Left lung (tissue), 10 donors: ENCODE results near the gene KCNK5. TPM values are rescaled to one million over a fixed set of nuclear protein-coding genes. Genes with fewer than 3 reads are reported as not detected.

Experiments used
- ATAC-seq: fragments of 200-7000 bp; cut with Tn5 transposase; one replicate; pipeline ENCODE4 v1.9.1; 2020; ENCODE audit warnings: moderate library complexity
- DNase-seq, 4 donors: peaks; one replicate each; pipeline ENCODE4 v3.0.0-alpha.2; 2013 to 2020
- H3K27ac ChIP-seq, 2 donors: fragments of 200-600 bp; sonication (generic) in 1 of 2; one replicate each; pipeline versions ENCODE4 v1.5.0 to v1.8.0; 2020 to 2021
- H3K27me3 ChIP-seq, 2 donors: fragments of 200-600 bp; sonication (generic) in 1 of 2; one replicate each; pipeline versions ENCODE4 v1.5.0 to v1.8.0; 2020 to 2021
- H3K36me3 ChIP-seq, 2 donors: fragments of 200-600 bp; sonication (generic) in 1 of 2; one replicate each; pipeline versions ENCODE4 v1.5.0 to v1.8.0; 2020 to 2021
- H3K4me1 ChIP-seq, 2 donors: fragments of 200-600 bp; one replicate each; pipeline ENCODE4 v1.8.0; 2021
- H3K4me3 ChIP-seq, 2 donors: fragments of 200-600 bp; sonication (generic) in 1 of 2; one replicate each; pipeline versions ENCODE4 v1.5.0 to v1.8.0; 2020 to 2021; ENCODE audit warnings: mild to moderate bottlenecking in 1 of 2
- H3K9me3 ChIP-seq, 2 donors: fragments of 200-600 bp; sonication (generic) in 1 of 2; one replicate each; pipeline versions ENCODE4 v1.5.0 to v1.8.0; 2020 to 2021
- CTCF ChIP-seq, 2 donors: fragments of 200-600 bp; sonication (generic) in 1 of 2; IDR thresholded peaks; one replicate each; pipeline versions ENCODE4 v1.5.0 to v1.8.0; 2021; ENCODE audit warnings: antibody characterized with exemption in 2 of 2
- intact Hi-C, 2 donors: fragments of 100-400 bp; cut with DNase I; formaldehyde crosslinking; loops; one replicate each; pipeline versions ENCODE4 v1.11.2 to v1.14.2; 2022
- polyA plus RNA-seq, 6 donors: library from polyadenylated mRNA; unstranded; fragments of 120-200 nt; gene quantifications; one replicate each; pipeline ENCODE4 v1.2.1, GENCODE V29; 2013; ENCODE audit not compliant: insufficient read length in 6 of 6
- total RNA-seq, 2 donors: library from RNA; stranded (reverse); fragmentation: NEBNext Ultra II Directional; extraction: Animal tissue kit (Norgen Biotek cat#: 25700); gene quantifications; one replicate each; pipeline ENCODE4 v1.2.1, GENCODE V29; 2021
- donor health status: DM: no; HTN: yes; CAD: no.
- donor health status: DM: no; HTN: no; CAD: no.

KCNK5 gene
- total and polyA plus RNA-seq, 8 donors: 12.6 to 26.4 (median 22.8) TPM

DNA sequence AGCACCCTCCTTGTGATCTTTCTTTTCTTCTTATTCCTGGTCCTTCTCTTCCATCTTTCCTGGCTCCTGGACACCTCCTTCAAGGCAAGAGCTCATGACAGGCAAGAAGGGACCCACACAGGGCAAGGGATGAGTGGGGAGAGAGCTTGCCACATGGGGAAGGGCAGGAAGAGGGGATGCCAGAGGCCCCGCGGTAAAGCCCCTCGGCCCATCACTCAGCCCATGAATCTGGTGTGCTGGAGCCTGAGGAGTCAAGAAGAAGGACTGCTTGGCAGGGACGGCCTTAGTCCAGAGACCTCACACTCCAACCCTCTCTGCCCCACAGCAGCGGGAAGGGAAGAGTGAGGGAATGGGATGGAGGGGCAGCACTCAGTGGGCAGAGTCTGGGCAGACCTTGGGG is 62.0 kb downstream of the KCNK5 start:
- no peak for TF ChIP-seq CTCF (IDR thresholded peaks at IDR 0.05)
- Histone ChIP-seq H3K27me3 (no peaks in the 10 kb centered on the region), H3K4me1 (peaks cover 0 to 5% of the 10 kb centered on the region in 2 donors), H3K27ac (no peak overlapping the region), H3K9me3 (peaks cover 0 to 8% of the 10 kb centered on the region in 2 donors), H3K36me3 (no peaks in the 10 kb centered on the region), H3K4me3 (no peak overlapping the region)
- intact Hi-C loops: loop anchor here in 1 of 2 donors (5.0 kb wide), 1 partner anchor 135 kb away; no protein-coding TSS in a partner anchor
- DNase-seq: no peak
- ATAC-seq: no peak

DNA sequence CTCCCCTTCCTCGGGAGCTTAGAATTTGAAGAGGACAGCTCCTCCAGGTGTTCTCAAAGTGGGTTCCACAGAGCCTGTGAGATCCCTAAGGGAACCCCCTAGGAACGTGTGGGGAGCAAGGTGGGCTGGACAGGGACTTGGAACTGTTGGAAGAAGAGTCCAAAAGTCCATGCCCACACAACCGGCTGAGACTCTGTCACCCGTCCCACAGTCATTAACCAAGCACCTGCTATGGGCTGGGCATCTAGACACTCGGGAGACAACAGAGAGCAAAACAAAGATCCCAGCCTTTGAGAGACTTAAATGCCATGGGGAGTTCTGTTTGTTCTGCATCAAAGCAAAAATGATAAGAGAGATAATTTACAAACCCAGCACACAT is 62.4 kb downstream of the KCNK5 start:
- DNase-seq (no peak), ATAC-seq (no peak)
- Histone ChIP-seq H3K9me3 (peaks cover 0 to 7% of the 10 kb centered on the region in 2 donors), H3K27ac (no peak overlapping the region), H3K4me3 (no peak overlapping the region), H3K27me3 (no peaks in the 10 kb centered on the region), H3K36me3 (no peaks in the 10 kb centered on the region), H3K4me1 (peaks cover 0 to 5% of the 10 kb centered on the region in 2 donors)
- intact Hi-C loops: loop anchor here in 1 of 2 donors (5.0 kb wide), 1 partner anchor 135 kb away; no protein-coding TSS in a partner anchor
- no peak for TF ChIP-seq CTCF (IDR thresholded peaks at IDR 0.05)

- peak; percentile 90 to 94 for TF ChIP-seq CTCF (IDR thresholded peaks at IDR 0.05)
- ATAC-seq (peak; percentile 95), DNase-seq (peak; percentile 59 to 97 (median 84))
- Histone ChIP-seq H3K27me3 (no peaks in the 10 kb centered on the region), H3K4me1 (peaks cover 0 to 5% of the 10 kb centered on the region in 2 donors), H3K27ac (no peak overlapping the region), H3K36me3 (no peaks in the 10 kb centered on the region), H3K4me3 (no peak overlapping the region), H3K9me3 (peaks cover 0 to 2% of the 10 kb centered on the region in 2 donors)
- intact Hi-C loops: loop anchor here in 1 of 2 donors (5.0 kb wide), 1 partner anchor 136 kb away; no protein-coding TSS in a partner anchor
These were observed 62.9 kb downstream of the KCNK5 start for GRCh38 chr6:39166189-39166911.

GRCh38 chr6:39157511-39157910 is 71.8 kb downstream of the KCNK5 start:
- Histone ChIP-seq H3K4me3 (no peak overlapping the region), H3K4me1 (no peaks in the 10 kb centered on the region), H3K9me3 (peaks cover 0 to 4% of the 10 kb centered on the region in 2 donors), H3K36me3 (no peaks in the 10 kb centered on the region), H3K27me3 (no peaks in the 10 kb centered on the region), H3K27ac (no peak overlapping the region)
- no peak for DNase-seq
- intact Hi-C loops: no loop called here
- no peak for TF ChIP-seq CTCF (IDR thresholded peaks at IDR 0.05)
- ATAC-seq: no peak

DNA sequence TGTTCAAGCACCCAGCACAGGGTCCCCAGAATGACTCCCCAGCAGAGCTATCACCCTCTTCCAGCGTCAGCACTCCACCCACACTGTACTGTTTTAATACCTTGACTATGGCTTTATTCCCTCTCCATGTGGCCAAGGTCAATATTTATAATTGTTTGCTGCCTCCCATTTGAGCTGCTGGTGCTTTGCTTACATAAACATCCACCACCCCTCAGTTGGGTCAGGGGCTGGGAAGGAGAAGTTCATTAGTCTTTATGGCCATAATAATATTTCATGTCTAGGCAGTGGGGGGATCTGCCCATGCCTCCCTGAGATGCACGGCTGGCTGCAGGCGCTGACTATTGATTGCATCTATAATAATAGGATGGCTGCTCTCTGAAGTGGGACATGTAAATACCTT is 72.5 kb downstream of the KCNK5 start:
- ATAC-seq (no peak), DNase-seq (no peak)
- intact Hi-C loops: no loop called here
- H3K27ac ChIP-seq: no peak overlapping the region
- H3K4me1 ChIP-seq: no peaks in the 10 kb centered on the region
- TF ChIP-seq CTCF (IDR thresholded peaks at IDR 0.05): no peak
- H3K4me3 ChIP-seq: no peak overlapping the region
- peaks cover 0 to 4% of the 10 kb centered on the region in 2 donors for H3K9me3 ChIP-seq
- no peaks in the 10 kb centered on the region for H3K36me3 ChIP-seq
- H3K27me3 ChIP-seq: peaks cover 0 to 3% of the 10 kb centered on the region in 2 donors
